AG08395 (cell line): ENCODE results near the gene OSBP2.

Source experiments
- DNase-seq: peaks from one replicate; pipeline ENCODE4 v3.0.0; 2012; ENCODE audit warnings: mixed read lengths, low spot score

OSBP2 gene

DNA sequence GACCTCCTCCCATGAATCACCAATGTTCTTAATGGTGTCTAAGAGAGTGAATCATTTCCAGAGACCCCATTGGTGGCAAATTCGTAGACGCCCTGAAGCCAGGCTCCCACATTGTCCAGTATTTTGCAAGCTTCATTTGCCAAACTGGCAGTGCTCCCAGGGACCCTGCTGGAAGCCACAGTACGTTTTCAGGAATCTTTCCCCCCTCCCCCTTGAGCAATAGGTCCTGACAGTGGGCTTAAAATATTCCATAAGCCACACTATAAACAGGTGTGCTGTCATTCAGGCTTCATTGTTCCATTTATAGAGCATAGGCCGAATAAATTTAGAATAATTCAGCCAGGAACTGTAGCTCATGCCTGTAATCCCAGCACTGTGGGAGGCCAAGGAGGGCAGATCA, 148.6 kb downstream of the OSBP2 start:
- no peak for DNase-seq

GRCh38 chr22:30847583-30847982, 152.9 kb downstream of the OSBP2 start:
- DNase-seq, result no peak

- DNase-seq, result peak; percentile 0
Measured at GRCh38 chr22:30855266-30855665, 160.6 kb downstream of the OSBP2 start.

- peak; percentile 1 for DNase-seq
Measured at GRCh38 chr22:30855677-30856518, 161.2 kb downstream of the OSBP2 start.

DNA sequence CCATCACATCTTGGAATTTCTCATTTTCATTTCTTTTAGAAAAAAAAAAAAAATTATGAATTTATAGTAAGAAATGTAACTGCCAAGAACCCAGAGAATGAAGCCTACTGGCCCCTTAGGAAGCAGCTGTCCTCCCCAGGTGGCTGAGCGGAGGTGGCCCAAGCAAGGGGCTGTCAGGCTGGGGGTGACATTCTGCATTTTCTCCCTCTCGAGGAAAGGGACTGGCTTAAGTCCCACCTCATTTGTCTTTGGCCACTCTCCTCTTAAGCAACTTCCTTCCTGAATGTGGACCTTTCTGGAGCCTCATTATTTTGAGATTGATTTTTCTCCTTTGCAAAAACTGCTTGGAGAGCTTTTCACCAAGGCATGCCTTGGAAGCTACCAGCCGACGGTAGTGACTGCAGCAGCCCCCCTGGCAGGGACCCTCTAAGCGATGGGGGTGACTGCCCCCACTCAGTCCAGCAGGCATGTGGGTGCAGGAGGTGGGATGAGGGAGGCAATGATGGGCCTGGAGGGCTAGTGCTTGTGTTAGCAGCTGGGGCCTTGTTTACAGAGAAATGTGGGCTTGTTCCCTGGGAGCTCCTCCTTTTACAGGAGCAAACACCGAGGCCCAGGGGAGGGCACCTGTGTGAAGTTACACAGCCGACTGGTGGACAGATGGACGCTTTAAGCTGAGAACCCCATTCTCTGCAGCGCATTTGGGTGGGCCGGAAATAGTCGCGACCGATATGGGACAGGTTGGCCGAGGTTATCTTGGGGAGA, 162.2 kb downstream of the OSBP2 start:
- DNase-seq, result peak; percentile 1

- DNase-seq, result no peak
Measured at GRCh38 chr22:30857791-30858190, 163.1 kb downstream of the OSBP2 start.

DNA sequence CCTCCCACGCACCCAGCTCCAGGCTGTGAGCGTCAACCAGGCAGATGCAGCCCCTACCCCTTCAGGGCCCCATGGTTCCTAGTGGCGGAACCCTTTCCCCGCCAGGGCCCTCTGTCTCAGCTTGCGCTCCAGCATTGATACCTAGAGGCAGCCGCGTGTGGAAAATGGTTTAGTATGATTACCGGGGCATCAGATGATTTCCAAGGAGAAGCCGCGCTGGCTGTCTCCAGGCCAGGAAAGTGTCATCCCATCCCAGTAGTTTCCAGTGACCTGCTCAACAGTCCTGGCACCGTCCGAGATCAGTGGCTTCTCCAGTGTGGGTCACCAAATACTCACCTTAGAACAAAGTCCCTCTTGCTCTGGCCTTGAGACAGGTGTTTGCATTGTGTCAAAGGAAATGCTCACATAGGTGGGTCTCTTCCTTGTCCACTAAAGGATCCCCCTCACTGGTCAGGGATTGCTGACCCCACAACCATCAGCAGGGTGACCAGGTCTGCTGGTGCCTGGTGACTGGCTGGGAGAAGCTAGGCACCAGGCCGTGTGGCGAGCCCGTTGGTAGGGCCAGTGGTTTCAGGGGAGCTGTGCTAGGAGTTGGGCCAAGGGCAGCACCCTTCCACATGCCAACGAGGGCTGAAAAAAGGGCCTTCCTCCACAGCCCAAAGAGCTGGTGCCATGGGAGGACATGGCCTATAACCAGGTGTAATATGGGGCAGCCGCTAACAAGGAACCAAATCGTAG, 164.5 kb downstream of the OSBP2 start:
- DNase-seq, result peak; percentile 0

DNA sequence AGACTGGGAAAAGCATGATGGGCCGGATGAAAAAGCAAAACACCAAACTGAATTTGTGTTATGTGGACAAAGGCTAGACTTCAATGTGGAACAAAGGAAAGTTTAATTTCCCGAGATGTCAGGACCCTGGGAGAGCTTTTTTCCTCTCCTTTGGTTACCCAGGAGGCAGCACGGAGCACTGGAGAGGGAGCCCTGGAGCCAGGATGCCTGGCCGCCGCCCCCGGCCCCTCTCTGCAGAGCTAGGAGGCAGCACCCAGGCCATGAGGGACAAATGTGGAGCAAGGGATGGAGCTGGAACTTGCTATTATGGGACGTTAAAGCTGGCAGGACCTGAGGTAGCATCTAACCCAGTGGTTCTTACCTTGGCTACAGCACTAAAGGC, 165.0 kb downstream of the OSBP2 start:
- DNase-seq, result peak; percentile 0

DNA sequence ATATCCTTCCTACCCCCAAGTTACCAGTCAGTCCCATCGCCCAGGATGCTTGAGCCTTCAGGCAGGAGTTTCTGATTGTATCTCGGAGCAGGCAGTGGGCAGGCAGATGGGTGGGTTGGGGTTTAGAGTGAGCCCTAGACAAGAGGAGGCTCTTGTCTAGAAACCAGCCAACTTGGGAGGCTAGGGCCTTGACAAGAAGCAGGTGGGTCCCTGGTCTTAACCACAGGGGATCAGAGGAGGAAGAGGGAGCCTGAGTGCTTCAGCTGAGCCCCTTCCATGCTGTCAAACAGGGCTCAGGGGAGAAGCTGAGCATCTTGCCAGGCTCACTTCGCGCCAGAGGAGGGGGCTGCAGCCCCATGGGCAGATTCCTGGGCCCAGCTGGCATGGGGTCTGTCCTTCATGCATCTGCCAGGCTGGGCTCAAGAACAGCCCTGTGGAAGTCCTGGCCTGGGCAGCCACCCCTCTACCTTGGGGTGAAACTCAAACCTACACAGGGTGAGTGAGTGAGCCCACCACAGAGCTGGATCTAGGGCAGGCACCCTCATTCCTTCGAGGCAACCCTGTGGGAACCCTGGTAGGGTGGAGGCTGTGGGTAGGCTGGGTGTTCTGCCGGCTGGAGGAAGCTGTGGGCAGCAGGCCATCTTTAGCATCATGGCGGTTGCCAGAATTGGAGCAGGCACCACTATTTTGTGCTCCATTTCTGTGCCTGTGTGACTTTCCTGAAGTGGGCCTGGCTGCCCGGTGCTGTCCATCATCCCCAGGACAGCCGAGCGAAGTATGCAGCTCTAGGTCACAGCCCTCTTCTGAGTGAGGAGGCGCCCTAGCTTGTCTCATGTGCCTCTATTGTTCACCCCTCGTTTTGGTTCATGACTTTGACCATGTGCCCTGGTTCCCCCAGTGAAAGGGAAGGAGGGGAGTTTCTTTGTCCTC, 165.8 kb downstream of the OSBP2 start:
- DNase-seq, result no peak

DNA sequence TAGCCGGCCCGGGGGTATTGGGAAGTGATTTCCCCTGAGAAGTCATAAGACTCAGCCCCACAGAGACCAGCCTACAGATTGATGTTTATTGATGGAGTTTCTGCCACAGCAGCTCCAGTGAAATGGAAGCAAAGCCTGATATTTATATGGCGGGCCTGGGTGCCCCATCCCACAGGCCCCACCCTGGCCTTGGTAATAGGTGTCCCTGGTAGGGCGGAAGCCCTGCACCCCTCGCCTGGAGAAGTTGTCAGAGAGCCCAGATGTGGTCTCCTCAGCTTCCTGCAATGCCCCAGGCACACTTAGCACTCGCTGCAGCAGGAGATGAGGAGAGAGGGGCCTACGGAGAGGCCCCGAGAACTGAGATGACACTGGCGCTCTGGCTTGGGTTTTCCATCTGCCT, 166.5 kb downstream of the OSBP2 start:
- DNase-seq, result no peak

DNA sequence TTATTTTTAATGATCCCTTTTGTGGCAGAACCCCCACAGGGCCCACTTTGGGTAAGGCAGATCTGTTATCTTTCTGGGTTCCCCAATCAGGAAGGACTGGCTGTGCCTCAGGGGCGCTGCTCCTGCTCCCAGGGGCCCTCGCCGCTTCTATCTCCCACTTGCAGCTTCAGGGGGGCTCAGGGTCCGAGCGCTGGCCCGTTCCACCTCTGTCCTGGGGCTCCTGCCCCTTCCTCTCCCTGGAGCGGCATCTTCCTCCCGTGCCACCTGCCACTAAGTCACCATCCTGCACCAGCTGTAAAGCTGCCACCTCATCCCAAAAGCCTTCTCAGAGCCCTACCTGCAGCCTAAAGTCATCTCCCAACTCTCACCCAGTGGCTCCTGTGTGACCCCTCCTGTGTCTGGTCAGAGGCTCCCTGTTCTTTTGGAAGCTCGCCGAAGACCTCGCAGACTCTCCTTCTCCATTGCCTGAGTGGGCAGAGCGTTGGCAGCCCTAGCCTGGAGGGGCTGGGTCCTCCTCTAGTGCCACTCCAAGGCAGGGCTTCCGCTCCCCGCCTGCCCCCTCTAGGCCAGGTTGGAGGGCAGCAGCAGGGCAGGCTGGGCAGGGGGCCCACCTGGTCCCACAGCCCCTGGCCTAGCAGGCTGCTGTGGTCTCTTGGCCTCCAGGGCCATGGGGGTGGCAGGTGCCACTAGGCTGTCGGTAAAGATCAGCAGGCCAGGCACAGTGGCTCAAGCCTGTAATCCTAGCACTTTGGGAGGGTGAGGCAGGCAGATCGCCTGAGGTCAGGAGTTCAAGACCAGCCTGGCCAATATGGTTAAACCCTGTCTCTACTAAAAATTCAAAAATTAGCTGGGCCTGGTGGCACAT, 167.2 kb downstream of the OSBP2 start:
- peak; percentile 1 for DNase-seq

- peak; percentile 3 for DNase-seq
Measured at GRCh38 chr22:30863081-30863833, 168.6 kb downstream of the OSBP2 start.

GRCh38 chr22:30864441-30865420, 170.1 kb downstream of the OSBP2 start:
- peak; percentile 1 for DNase-seq

GRCh38 chr22:30865656-30866055, 171.0 kb downstream of the OSBP2 start:
- no peak for DNase-seq

DNA sequence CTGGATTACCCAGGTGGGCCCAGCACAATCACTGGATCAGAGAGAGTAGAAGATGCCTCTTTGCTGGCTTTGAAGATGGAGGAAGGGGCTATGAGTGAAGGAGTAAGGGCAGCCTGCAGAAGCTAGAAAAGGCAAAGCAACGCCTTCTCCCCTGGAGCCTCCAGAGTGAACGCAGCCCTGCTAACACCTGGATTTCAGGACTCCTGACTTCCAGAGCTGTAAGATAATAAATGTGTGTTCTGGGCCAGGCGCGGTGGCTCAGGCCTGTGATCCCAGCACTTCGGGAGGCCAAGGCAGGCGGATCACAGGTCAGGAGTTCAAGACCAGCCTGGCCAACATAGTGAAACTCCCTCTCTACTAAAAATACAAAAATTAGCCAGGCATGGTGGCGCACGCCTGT, 171.5 kb downstream of the OSBP2 start:
- DNase-seq, result no peak

DNA sequence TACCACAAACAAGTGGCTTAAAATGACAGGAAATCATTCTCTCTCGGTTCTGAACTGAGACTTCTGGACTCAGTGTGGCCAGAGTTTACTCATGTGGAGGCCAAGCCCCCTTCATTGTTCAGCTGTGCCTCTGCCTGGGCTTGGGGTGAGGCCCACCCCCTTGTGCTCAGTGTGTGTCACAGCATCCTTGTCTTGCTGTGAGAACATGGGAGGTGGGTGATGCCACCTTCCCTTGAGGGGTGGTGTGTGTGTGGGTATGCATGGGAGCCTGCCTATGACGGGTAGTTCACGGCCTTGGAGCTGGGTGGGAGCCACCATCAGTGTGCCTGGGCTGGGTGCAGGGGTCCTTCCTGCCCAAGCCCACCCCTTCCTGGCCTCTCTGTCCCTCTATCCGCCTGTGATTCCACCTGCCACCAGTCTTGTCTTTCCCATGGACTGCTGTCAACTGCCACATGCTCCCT, 172.2 kb downstream of the OSBP2 start:
- DNase-seq, result no peak

DNA sequence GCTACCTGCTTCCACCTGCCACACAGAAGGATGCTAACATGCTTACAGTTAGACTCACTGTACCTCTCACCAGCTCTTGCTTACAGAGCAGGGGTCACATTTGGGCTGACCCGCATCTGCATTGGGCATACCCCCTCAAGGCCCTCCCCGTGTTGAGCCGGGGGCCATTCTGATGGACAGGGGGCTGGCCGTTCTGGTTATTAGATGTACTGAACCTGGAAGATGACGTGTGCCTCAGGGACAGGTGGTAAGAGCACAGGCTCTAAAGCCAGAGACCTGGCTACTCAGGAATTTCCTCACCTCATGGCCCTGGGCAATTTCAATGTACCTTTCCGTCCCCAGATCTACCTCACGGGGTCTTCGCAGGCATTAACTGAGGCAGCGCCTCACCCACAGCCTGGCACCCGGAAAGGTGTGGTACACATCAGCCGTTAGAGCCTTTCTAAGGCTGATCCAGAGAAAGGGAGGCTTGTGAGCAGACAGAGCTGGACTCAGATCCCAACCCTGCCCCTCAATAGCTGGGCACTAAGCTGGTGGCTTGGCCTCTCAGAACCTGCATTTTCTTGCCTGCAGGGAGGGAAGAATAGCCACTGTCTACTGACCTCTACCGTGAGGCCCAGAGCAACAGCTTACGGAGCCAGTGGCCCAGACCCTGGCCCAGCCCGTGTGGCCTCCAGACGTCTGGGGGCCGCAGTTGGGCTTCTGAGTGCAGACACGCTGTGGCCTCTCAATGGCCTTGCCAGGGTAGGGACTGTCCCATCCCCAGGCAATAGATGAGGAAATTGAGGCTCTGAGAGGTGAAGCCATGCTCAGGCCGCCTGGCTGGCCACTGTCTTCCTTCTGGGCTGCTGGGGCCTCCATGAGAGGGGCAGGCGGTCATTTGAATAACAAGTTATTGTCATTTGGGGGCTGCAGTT, 173.3 kb downstream of the OSBP2 start:
- DNase-seq, result no peak
